Adrenal gland (tissue), 12 donors: ENCODE data around the gene LPIN1. TPM values are rescaled to one million over a fixed set of nuclear protein-coding genes. Genes with fewer than 3 reads are reported as not detected.

Experiments
- DNase-seq, 7 donors: peaks; one replicate each; pipeline ENCODE4 v3.0.0-alpha.2; 2019 to 2020
- H3K27ac ChIP-seq, 5 donors: fragments of 200-600 bp; sonication (generic) in 4 of 5; 1 replicate in 3 of 5; 2 replicates in 2 of 5; pipeline versions ENCODE4 v1.5.1 to v1.8.0; 2016 to 2020; ENCODE audit warnings: mild to moderate bottlenecking in 1 of 5
- H3K27me3 ChIP-seq: fragments of 200-600 bp; 2 replicates; pipeline ENCODE4 v1.8.0; 2021
- H3K36me3 ChIP-seq, 2 donors: fragments of 200-600 bp; replicated peaks in 1 of 2; 1 replicate in 1 of 2; 2 replicates in 1 of 2; pipeline versions ENCODE4 v1.5.1 to v1.8.0; 2018 to 2022
- H3K4me1 ChIP-seq, 2 donors: fragments of 200-600 bp; replicated peaks in 1 of 2; 1 replicate in 1 of 2; 2 replicates in 1 of 2; pipeline versions ENCODE4 v1.5.1 to v1.8.0; 2018 to 2021
- H3K4me3 ChIP-seq, 4 donors: fragments of 200-600 bp; sonication (generic) in 3 of 4; one replicate each; pipeline ENCODE4 v1.5.1; 2016 to 2018
- H3K9me3 ChIP-seq, 3 donors: fragments of 200-600 bp; sonication (generic) in 1 of 3; replicated peaks in 1 of 3; 1 replicate in 2 of 3; 2 replicates in 1 of 3; pipeline versions ENCODE4 v1.5.1 to v1.8.0; 2016 to 2021
- CTCF ChIP-seq, 6 experiments: fragments of 450-650 bp in 4 of 6; fragments of 200-600 bp in 2 of 6; sonication (generic) in 1 of 6; IDR thresholded peaks; 1 replicate in 5 of 6; 2 replicates in 1 of 6; pipeline versions ENCODE4 v1.5.1 to v1.8.0; 2016 to 2021; ENCODE audit warnings: antibody characterized with exemption in 6 of 6, mild to moderate bottlenecking in 2 of 6, moderate library complexity in 1 of 6
- POLR2A ChIP-seq, 2 donors: fragments of 450-650 bp; IDR thresholded peaks; one replicate each; pipeline ENCODE4 v1.6.1; 2017; ENCODE audit warnings: antibody characterized with exemption in 2 of 2, mild to moderate bottlenecking in 2 of 2, moderate library complexity in 1 of 2
- WGBS, 4 donors: extraction: QIAGEN DNeasy Blood & Tissue Kit in 2 of 4; methylation state at CpG; one replicate each; pipeline versions ENCODE4 v1.1.5 to v1.1.7; 2013 to 2017; 5-methylcytosine and 5-hydroxymethylcytosine counted together
- intact Hi-C, 2 donors: fragments of 100-400 bp; cut with DNase I; formaldehyde crosslinking; loops; one replicate each; pipeline versions ENCODE4 v1.14.1 to v1.15.0; 2022 to 2023
- polyA plus RNA-seq, 3 donors: library from polyadenylated mRNA; stranded (reverse); fragments of 200-250 nt in 2 of 3; fragments of 350-450 nt in 1 of 3; fragmentation: Illumina TruSeq in 1 of 3; extraction: RNeasy Lipid Tissue Mini Kit (QIAGEN cat#74804) in 1 of 3; gene quantifications; one replicate each; pipeline ENCODE4 v1.2.3, GENCODE V29; 2013 to 2014
- total RNA-seq, 9 donors: library from RNA; depleted of rRNA in 4 of 9; stranded (reverse); fragments of >200 nt in 4 of 9; fragments of 120-200 nt in 1 of 9; fragmentation: NEBNext Ultra II Directional in 1 of 9; extraction: Animal tissue kit (Norgen Biotek cat#: 25700) in 1 of 9; gene quantifications; one replicate each; pipeline versions ENCODE4 v1.1.0 to v1.2.4, GENCODE V29; 2013 to 2023
- donor health status: healthy with polysubstance abuse.
- donor health status: Bipolar disorder and iron deficiency.
- donor health status: DM: yes; HTN: yes; CAD: no.
- donor health status: DM: no; HTN: no; CAD: no.
- donor health status: DM: no; HTN: no; CAD: no.
- donor health status: DM: yes; HTN: yes; CAD: no.

Gene LPIN1
- total and polyA plus RNA-seq, 12 donors = 17.0 to 58.5 (median 36.8) TPM

- peaks cover 14 to 39% of the 10 kb centered on the region in 2 donors for H3K4me1 ChIP-seq
- H3K36me3 ChIP-seq = no peaks in the 10 kb centered on the region
- H3K27ac ChIP-seq = peak overlapping the region in 2 of 5 donors; percentile 15 to 21
- peak overlapping the region in 1 of 4 donors; percentile 94 for H3K4me3 ChIP-seq
- no peak for TF ChIP-seq POLR2A (IDR thresholded peaks at IDR 0.05)
- TF ChIP-seq CTCF (IDR thresholded peaks at IDR 0.05) = no peak
- intact Hi-C loops = loop anchor here in 1 of 2 donors (10.0 kb wide), 1 partner anchor 53 kb away; no protein-coding TSS in a partner anchor
- WGBS, 4 donors = 59 to 69% (median 65%) methylated on average over 16 to 19 of the region's 19 CpGs
- no peaks in the 10 kb centered on the region for H3K27me3 ChIP-seq
- H3K9me3 ChIP-seq = no peaks in the 10 kb centered on the region
- DNase-seq = no peak
These were observed 1.8 kb downstream of the LPIN1 start for GRCh38 chr2:11748018-11748860.

- Histone ChIP-seq H3K36me3 (no peaks in the 10 kb centered on the region), H3K4me3 (no peak overlapping the region), H3K27ac (peak overlapping the region in 2 of 5 donors; percentile 15 to 40), H3K4me1 (peaks cover 17 to 44% of the 10 kb centered on the region in 2 donors), H3K9me3 (no peaks in the 10 kb centered on the region), H3K27me3 (no peaks in the 10 kb centered on the region)
- TF ChIP-seq POLR2A (IDR thresholded peaks at IDR 0.05) (no peak), CTCF (IDR thresholded peaks at IDR 0.05) (no peak)
- WGBS, 4 donors = 78 to 90% (median 84%) methylated on average over 11 to 13 of the region's 13 CpGs
- intact Hi-C loops = loop anchor here in 1 of 2 donors (10.0 kb wide), 1 partner anchor 54 kb away; no protein-coding TSS in a partner anchor
- no peak for DNase-seq
These were observed 2.6 kb downstream of the LPIN1 start for GRCh38 chr2:11748861-11749645.

- Histone ChIP-seq H3K27ac (peak overlapping the region in 2 of 5 donors; percentile 40 to 54), H3K36me3 (no peaks in the 10 kb centered on the region), H3K27me3 (no peaks in the 10 kb centered on the region), H3K4me1 (peaks cover 18 to 44% of the 10 kb centered on the region in 2 donors), H3K4me3 (no peak overlapping the region), H3K9me3 (no peaks in the 10 kb centered on the region)
- WGBS, 4 donors = 81 to 86% (median 82%) methylated on average over 13 of the region's 13 CpGs
- TF ChIP-seq POLR2A (IDR thresholded peaks at IDR 0.05) (no peak), CTCF (IDR thresholded peaks at IDR 0.05) (no peak)
- no peak for DNase-seq
- intact Hi-C loops = loop anchor here in 1 of 2 donors (10.0 kb wide), 1 partner anchor 55 kb away; no protein-coding TSS in a partner anchor
These were observed 3.4 kb downstream of the LPIN1 start for GRCh38 chr2:11749646-11750349.
